ENCODE measurements around the gene MRM1.

DNA sequence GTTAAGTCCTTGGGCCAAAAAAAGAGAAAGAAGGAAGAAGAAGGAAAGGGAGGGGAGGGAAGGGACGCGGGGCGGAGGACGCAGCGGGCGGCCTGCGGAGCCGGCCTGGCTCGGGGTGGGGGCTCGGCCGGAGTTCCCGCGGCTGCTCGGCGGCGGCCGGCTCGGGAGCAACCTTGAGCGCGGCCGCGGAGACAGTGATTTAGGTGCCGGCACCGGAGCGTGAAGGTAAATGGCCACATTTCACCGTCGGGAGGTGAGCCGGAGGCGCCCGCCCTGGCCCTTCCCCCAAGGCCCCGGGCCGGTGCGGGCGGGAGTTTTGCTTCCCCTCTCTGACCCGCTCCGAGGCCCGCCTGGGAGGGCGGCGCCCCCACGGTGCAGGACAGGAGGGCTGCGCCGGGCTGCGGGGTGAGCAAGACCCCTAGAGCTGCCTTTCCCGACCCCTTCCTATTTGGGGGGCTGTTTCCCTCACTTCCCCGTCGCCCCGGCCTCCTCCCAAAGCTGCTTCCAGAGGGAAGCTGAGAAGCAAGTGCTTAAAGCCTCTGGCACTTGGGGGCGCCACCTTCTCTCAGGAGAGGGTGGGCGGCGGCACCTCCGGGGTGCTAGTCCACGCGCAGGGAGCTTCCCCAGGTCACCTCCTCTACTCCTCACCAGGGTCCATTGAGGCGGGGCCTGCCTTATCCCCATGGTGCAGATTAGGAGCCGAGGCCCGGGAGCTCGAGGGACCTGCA, 56.5 kb downstream of the MRM1 start:
- TF ChIP-seq, protein P1, sequence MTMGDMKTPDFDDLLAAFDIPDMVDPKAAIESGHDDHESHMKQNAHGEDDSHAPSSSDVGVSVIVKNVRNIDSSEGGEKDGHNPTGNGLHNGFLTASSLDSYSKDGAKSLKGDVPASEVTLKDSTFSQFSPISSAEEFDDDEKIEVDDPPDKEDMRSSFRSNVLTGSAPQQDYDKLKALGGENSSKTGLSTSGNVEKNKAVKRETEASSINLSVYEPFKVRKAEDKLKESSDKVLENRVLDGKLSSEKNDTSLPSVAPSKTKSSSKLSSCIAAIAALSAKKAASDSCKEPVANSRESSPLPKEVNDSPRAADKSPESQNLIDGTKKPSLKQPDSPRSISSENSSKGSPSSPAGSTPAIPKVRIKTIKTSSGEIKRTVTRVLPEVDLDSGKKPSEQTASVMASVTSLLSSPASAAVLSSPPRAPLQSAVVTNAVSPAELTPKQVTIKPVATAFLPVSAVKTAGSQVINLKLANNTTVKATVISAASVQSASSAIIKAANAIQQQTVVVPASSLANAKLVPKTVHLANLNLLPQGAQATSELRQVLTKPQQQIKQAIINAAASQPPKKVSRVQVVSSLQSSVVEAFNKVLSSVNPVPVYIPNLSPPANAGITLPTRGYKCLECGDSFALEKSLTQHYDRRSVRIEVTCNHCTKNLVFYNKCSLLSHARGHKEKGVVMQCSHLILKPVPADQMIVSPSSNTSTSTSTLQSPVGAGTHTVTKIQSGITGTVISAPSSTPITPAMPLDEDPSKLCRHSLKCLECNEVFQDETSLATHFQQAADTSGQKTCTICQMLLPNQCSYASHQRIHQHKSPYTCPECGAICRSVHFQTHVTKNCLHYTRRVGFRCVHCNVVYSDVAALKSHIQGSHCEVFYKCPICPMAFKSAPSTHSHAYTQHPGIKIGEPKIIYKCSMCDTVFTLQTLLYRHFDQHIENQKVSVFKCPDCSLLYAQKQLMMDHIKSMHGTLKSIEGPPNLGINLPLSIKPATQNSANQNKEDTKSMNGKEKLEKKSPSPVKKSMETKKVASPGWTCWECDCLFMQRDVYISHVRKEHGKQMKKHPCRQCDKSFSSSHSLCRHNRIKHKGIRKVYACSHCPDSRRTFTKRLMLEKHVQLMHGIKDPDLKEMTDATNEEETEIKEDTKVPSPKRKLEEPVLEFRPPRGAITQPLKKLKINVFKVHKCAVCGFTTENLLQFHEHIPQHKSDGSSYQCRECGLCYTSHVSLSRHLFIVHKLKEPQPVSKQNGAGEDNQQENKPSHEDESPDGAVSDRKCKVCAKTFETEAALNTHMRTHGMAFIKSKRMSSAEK (CRISPR knock-in tag; IDR thresholded peaks at IDR 0.05; ENCODE audit: borderline replicate concordance): no peak
- TF ChIP-seq, protein P2, sequence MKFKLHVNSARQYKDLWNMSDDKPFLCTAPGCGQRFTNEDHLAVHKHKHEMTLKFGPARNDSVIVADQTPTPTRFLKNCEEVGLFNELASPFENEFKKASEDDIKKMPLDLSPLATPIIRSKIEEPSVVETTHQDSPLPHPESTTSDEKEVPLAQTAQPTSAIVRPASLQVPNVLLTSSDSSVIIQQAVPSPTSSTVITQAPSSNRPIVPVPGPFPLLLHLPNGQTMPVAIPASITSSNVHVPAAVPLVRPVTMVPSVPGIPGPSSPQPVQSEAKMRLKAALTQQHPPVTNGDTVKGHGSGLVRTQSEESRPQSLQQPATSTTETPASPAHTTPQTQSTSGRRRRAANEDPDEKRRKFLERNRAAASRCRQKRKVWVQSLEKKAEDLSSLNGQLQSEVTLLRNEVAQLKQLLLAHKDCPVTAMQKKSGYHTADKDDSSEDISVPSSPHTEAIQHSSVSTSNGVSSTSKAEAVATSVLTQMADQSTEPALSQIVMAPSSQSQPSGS (CRISPR knock-in tag; IDR thresholded peaks at IDR 0.05; ENCODE audit: borderline replicate concordance, low read depth): no peak
- TF ChIP-seq, protein P3, sequence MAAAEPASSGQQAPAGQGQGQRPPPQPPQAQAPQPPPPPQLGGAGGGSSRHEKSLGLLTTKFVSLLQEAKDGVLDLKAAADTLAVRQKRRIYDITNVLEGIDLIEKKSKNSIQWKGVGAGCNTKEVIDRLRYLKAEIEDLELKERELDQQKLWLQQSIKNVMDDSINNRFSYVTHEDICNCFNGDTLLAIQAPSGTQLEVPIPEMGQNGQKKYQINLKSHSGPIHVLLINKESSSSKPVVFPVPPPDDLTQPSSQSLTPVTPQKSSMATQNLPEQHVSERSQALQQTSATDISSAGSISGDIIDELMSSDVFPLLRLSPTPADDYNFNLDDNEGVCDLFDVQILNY (CRISPR knock-in tag; IDR thresholded peaks at IDR 0.05): no peak
- TF ChIP-seq MYBL2 (CRISPR knock-in tag; IDR thresholded peaks at IDR 0.05): no peak
- TF ChIP-seq TEAD1 (CRISPR knock-in tag; IDR thresholded peaks at IDR 0.05): no peak
- TF ChIP-seq, protein P4, sequence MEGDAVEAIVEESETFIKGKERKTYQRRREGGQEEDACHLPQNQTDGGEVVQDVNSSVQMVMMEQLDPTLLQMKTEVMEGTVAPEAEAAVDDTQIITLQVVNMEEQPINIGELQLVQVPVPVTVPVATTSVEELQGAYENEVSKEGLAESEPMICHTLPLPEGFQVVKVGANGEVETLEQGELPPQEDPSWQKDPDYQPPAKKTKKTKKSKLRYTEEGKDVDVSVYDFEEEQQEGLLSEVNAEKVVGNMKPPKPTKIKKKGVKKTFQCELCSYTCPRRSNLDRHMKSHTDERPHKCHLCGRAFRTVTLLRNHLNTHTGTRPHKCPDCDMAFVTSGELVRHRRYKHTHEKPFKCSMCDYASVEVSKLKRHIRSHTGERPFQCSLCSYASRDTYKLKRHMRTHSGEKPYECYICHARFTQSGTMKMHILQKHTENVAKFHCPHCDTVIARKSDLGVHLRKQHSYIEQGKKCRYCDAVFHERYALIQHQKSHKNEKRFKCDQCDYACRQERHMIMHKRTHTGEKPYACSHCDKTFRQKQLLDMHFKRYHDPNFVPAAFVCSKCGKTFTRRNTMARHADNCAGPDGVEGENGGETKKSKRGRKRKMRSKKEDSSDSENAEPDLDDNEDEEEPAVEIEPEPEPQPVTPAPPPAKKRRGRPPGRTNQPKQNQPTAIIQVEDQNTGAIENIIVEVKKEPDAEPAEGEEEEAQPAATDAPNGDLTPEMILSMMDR (IDR thresholded peaks at IDR 0.05): no peak
- TF ChIP-seq, protein P5, sequence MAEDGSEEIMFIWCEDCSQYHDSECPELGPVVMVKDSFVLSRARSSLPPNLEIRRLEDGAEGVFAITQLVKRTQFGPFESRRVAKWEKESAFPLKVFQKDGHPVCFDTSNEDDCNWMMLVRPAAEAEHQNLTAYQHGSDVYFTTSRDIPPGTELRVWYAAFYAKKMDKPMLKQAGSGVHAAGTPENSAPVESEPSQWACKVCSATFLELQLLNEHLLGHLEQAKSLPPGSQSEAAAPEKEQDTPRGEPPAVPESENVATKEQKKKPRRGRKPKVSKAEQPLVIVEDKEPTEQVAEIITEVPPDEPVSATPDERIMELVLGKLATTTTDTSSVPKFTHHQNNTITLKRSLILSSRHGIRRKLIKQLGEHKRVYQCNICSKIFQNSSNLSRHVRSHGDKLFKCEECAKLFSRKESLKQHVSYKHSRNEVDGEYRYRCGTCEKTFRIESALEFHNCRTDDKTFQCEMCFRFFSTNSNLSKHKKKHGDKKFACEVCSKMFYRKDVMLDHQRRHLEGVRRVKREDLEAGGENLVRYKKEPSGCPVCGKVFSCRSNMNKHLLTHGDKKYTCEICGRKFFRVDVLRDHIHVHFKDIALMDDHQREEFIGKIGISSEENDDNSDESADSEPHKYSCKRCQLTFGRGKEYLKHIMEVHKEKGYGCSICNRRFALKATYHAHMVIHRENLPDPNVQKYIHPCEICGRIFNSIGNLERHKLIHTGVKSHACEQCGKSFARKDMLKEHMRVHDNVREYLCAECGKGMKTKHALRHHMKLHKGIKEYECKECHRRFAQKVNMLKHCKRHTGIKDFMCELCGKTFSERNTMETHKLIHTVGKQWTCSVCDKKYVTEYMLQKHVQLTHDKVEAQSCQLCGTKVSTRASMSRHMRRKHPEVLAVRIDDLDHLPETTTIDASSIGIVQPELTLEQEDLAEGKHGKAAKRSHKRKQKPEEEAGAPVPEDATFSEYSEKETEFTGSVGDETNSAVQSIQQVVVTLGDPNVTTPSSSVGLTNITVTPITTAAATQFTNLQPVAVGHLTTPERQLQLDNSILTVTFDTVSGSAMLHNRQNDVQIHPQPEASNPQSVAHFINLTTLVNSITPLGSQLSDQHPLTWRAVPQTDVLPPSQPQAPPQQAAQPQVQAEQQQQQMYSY (CRISPR knock-in tag; IDR thresholded peaks at IDR 0.05): no peak
- TF ChIP-seq, protein P6, sequence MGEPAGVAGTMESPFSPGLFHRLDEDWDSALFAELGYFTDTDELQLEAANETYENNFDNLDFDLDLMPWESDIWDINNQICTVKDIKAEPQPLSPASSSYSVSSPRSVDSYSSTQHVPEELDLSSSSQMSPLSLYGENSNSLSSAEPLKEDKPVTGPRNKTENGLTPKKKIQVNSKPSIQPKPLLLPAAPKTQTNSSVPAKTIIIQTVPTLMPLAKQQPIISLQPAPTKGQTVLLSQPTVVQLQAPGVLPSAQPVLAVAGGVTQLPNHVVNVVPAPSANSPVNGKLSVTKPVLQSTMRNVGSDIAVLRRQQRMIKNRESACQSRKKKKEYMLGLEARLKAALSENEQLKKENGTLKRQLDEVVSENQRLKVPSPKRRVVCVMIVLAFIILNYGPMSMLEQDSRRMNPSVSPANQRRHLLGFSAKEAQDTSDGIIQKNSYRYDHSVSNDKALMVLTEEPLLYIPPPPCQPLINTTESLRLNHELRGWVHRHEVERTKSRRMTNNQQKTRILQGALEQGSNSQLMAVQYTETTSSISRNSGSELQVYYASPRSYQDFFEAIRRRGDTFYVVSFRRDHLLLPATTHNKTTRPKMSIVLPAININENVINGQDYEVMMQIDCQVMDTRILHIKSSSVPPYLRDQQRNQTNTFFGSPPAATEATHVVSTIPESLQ (CRISPR knock-in tag; IDR thresholded peaks at IDR 0.05): no peak
- TF ChIP-seq ELF4 (CRISPR knock-in tag; IDR thresholded peaks at IDR 0.05; ENCODE audit: low read depth): no peak
- TF ChIP-seq CREB1 (CRISPR knock-in tag; IDR thresholded peaks at IDR 0.05): no peak

Measured in WTC11 (cell line).